ENCODE data around the gene MS4A3.
"Not testable (repeated sequence)": the region's sequence is repeated elsewhere in the genome, so short reads cannot be mapped to it uniquely, and the experiment has no call there.

MS4A3 gene

GRCh38 chr11:60056349-60056969 lies at the start of gene MS4A3:
Gene MS4A3 (plus strand): TSS chr11:60056665. CDS start chr11:60061161, 4,496 bp downstream.
- no peak for DNase-seq (ENCODE audit: low spot score)

- no peak for DNase-seq (ENCODE audit: low spot score)
Measured at GRCh38 chr11:60016881-60017280, 39.6 kb upstream of the MS4A3 start, which contains the start of gene OOSP4B. Gene OOSP4B (plus strand): TSS chr11:60017181.

- DNase-seq (ENCODE audit: low spot score) = no peak
Measured at GRCh38 chr11:60018058-60018457, 38.4 kb upstream of the MS4A3 start.

- DNase-seq (ENCODE audit: low spot score) = not testable (repeated sequence)
Measured at GRCh38 chr11:60020376-60020775, 36.1 kb upstream of the MS4A3 start.

GRCh38 chr11:60029015-60029632 lies 27.3 kb upstream of the MS4A3 start:
- DNase-seq (ENCODE audit: low spot score) = no peak

- DNase-seq (ENCODE audit: low spot score) = no peak
Measured at GRCh38 chr11:60040109-60040508, 16.4 kb upstream of the MS4A3 start, which contains the start of gene OOSP2. Gene OOSP2 (plus strand): TSS chr11:60040409. CDS start chr11:60040460, 51 bp downstream.

GRCh38 chr11:60050422-60050821 lies 6.0 kb upstream of the MS4A3 start:
- not testable (repeated sequence) for DNase-seq (ENCODE audit: low spot score)

GRCh38 chr11:60050839-60051238 lies 5.6 kb upstream of the MS4A3 start:
- not testable (repeated sequence) for DNase-seq (ENCODE audit: low spot score)

GRCh38 chr11:60059052-60059451 lies 2.6 kb downstream of the MS4A3 start:
- DNase-seq (ENCODE audit: low spot score) = no peak

GRCh38 chr11:60059521-60060240 lies 3.2 kb downstream of the MS4A3 start:
- DNase-seq (ENCODE audit: low spot score) = no peak

- no peak for DNase-seq (ENCODE audit: low spot score)
Measured at GRCh38 chr11:60064111-60064510, 7.6 kb downstream of the MS4A3 start.

- no peak for DNase-seq (ENCODE audit: low spot score)
Measured at GRCh38 chr11:60065801-60066200, 9.3 kb downstream of the MS4A3 start.

GRCh38 chr11:60069450-60069849 lies 13.0 kb downstream of the MS4A3 start:
- no peak for DNase-seq (ENCODE audit: low spot score)

GRCh38 chr11:60071644-60072043 lies 15.2 kb downstream of the MS4A3 start:
- DNase-seq (ENCODE audit: low spot score) = not testable (repeated sequence)

- no peak for DNase-seq (ENCODE audit: low spot score)
Measured at GRCh38 chr11:60077216-60077817, 20.9 kb downstream of the MS4A3 start.

GRCh38 chr11:60077981-60078380 lies 21.5 kb downstream of the MS4A3 start:
- DNase-seq (ENCODE audit: low spot score) = no peak

GRCh38 chr11:60078745-60079144 lies 22.3 kb downstream of the MS4A3 start:
- no peak for DNase-seq (ENCODE audit: low spot score)

- no peak for DNase-seq (ENCODE audit: low spot score)
Measured at GRCh38 chr11:60080535-60080934, 24.1 kb downstream of the MS4A3 start.

GRCh38 chr11:60084631-60085273 lies 28.3 kb downstream of the MS4A3 start:
- no peak for DNase-seq (ENCODE audit: low spot score)

- no peak for DNase-seq (ENCODE audit: low spot score)
Measured at GRCh38 chr11:60085909-60086308, 29.4 kb downstream of the MS4A3 start.

- DNase-seq (ENCODE audit: low spot score) = no peak
Measured at GRCh38 chr11:60087239-60087638, 30.8 kb downstream of the MS4A3 start.

GRCh38 chr11:60088364-60088763 lies 31.9 kb downstream of the MS4A3 start, which contains the start of gene MS4A2:
Gene MS4A2 (plus strand): TSS chr11:60088664. CDS start chr11:60088766, 102 bp downstream.
- no peak for DNase-seq (ENCODE audit: low spot score)

All from cerebellar cortex (tissue), 1 donor.